ENCODE results near the gene PTPRG. TPM values are rescaled to one million over a fixed set of nuclear protein-coding genes. Genes with fewer than 3 reads are reported as not detected.

Gene PTPRG
- total and polyA plus RNA-seq, 2 of the 13 experiments (the other 11 are each of a cell fraction or from before 2014, with no cell fraction given), result 8.0 to 25.3 TPM

- Histone ChIP-seq H3K9ac (ENCODE audit: insufficient read depth, low read depth, low read length) (no peak overlapping the region), H3K27me3 (ENCODE audit: control insufficient read depth in 1 of 2, insufficient read depth in 2 of 2, low read length in 2 of 2) (no peaks in the 10 kb centered on the region), H3K9me3 (ENCODE audit: low read length) (no peaks in the 10 kb centered on the region), H3K27ac (ENCODE audit: extremely low read length, insufficient read depth, low read length) (no peak overlapping the region), H2AFZ (ENCODE audit: low read length) (no peak overlapping the region), H3K79me2 (ENCODE audit: insufficient read depth, low read length) (no peaks in the 10 kb centered on the region), H3K4me1 (ENCODE audit: insufficient read depth, low read length) (no peaks in the 10 kb centered on the region), H3K4me3 (replicated peaks in 1 of 3; ENCODE audit: insufficient read depth in 1 of 3, low read depth in 2 of 3, low read length in 3 of 3) (no peak overlapping the region), H3K36me3 (replicated peaks in 1 of 2; ENCODE audit: control insufficient read depth in 1 of 2, insufficient read depth in 2 of 2, low read length in 2 of 2) (no peaks in the 10 kb centered on the region), H3K4me2 (ENCODE audit: low read depth, low read length) (no peak overlapping the region), H4K20me1 (ENCODE audit: insufficient read depth, low read length) (no peaks in the 10 kb centered on the region)
- DNase-seq (ENCODE audit: low spot score) (no peak), FAIRE-seq (no peak), ATAC-seq (no peak)
- CTCF ChIA-PET (ENCODE audit: low intra/inter-chr PET ratio, low total read pairs), result no interaction called here
- BruUV-seq (replicated peaks), result no TSS peak
- TF ChIP-seq NKX3-1 (CRISPR knock-in tag; IDR thresholded peaks at IDR 0.05) (no peak), HOXA5 (CRISPR knock-in tag; IDR thresholded peaks at IDR 0.05) (no peak), ZNF460 (CRISPR knock-in tag; IDR thresholded peaks at IDR 0.05; ENCODE audit: borderline replicate concordance) (no peak), ZNF674 (CRISPR knock-in tag; IDR thresholded peaks at IDR 0.05; ENCODE audit: low read depth) (no peak)
- intact Hi-C loops (cut with micrococcal nuclease; ENCODE audit: unreplicated experiment) (loop anchor here (5.0 kb wide), 1 partner anchor 918 kb away; no protein-coding TSS in a partner anchor), in situ Hi-C loops (cut with HindIII; ENCODE audit: extremely low pct_ligation_motif_present, low pct_unique_long_range_greater_than_20kb) (no loop called here)
- 96% methylated on average over 7 of the region's 7 CpGs for WGBS (ENCODE audit: low lambda C conversion rate)
- POLR2A ChIA-PET, result no interaction called here
These were observed 533.7 kb downstream of the PTPRG start for GRCh38 chr3:62095080-62095479.

- no peaks in the 10 kb centered on the region for H3K79me2 ChIP-seq (ENCODE audit: insufficient read depth, low read length)
- in situ Hi-C loops (cut with HindIII; ENCODE audit: extremely low pct_ligation_motif_present, low pct_unique_long_range_greater_than_20kb) (no loop called here), intact Hi-C loops (cut with micrococcal nuclease; ENCODE audit: unreplicated experiment) (loop anchor here (5.0 kb wide), 1 partner anchor 918 kb away; no protein-coding TSS in a partner anchor)
- no peak for DNase-seq (ENCODE audit: low spot score)
- no peak overlapping the region for H3K4me3 ChIP-seq (replicated peaks in 1 of 3; ENCODE audit: insufficient read depth in 1 of 3, low read depth in 2 of 3, low read length in 3 of 3)
- H2AFZ ChIP-seq (ENCODE audit: low read length), result no peak overlapping the region
- no peaks in the 10 kb centered on the region for H3K9me3 ChIP-seq (ENCODE audit: low read length)
- no TSS peak for BruUV-seq (replicated peaks)
- POLR2A ChIA-PET, result no interaction called here
- H3K9ac ChIP-seq (ENCODE audit: insufficient read depth, low read depth, low read length), result no peak overlapping the region
- no peaks in the 10 kb centered on the region for H3K36me3 ChIP-seq (replicated peaks in 1 of 2; ENCODE audit: control insufficient read depth in 1 of 2, insufficient read depth in 2 of 2, low read length in 2 of 2)
- no peaks in the 10 kb centered on the region for H3K4me1 ChIP-seq (ENCODE audit: insufficient read depth, low read length)
- no peak overlapping the region for H3K27ac ChIP-seq (ENCODE audit: extremely low read length, insufficient read depth, low read length)
- CTCF ChIA-PET (ENCODE audit: low intra/inter-chr PET ratio, low total read pairs), result no interaction called here
- H4K20me1 ChIP-seq (ENCODE audit: insufficient read depth, low read length), result no peaks in the 10 kb centered on the region
- FAIRE-seq, result no peak
- H3K27me3 ChIP-seq (ENCODE audit: control insufficient read depth in 1 of 2, insufficient read depth in 2 of 2, low read length in 2 of 2), result no peaks in the 10 kb centered on the region
- WGBS (ENCODE audit: low lambda C conversion rate), result 79% methylated on average over 2 of the region's 2 CpGs
- no peak for ATAC-seq
- TF ChIP-seq, protein P1, sequence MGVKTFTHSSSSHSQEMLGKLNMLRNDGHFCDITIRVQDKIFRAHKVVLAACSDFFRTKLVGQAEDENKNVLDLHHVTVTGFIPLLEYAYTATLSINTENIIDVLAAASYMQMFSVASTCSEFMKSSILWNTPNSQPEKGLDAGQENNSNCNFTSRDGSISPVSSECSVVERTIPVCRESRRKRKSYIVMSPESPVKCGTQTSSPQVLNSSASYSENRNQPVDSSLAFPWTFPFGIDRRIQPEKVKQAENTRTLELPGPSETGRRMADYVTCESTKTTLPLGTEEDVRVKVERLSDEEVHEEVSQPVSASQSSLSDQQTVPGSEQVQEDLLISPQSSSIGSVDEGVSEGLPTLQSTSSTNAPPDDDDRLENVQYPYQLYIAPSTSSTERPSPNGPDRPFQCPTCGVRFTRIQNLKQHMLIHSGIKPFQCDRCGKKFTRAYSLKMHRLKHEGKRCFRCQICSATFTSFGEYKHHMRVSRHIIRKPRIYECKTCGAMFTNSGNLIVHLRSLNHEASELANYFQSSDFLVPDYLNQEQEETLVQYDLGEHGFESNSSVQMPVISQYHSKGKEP (CRISPR knock-in tag; IDR thresholded peaks at IDR 0.05), result no peak
- TF ChIP-seq ZNF781 (CRISPR knock-in tag; IDR thresholded peaks at IDR 0.05; ENCODE audit: borderline replicate concordance, not compliant biosample characterization), result no peak
- no peak for TF ChIP-seq ZC3H4 (CRISPR knock-in tag; IDR thresholded peaks at IDR 0.05; ENCODE audit: borderline replicate concordance)
- no peak for TF ChIP-seq ZNF678 (CRISPR knock-in tag; IDR thresholded peaks at IDR 0.05)
- no peak for TF ChIP-seq HDAC2 (CRISPR knock-in tag; IDR thresholded peaks at IDR 0.05)
- TF ChIP-seq PAF1 (CRISPR knock-in tag; IDR thresholded peaks at IDR 0.05), result no peak
- TF ChIP-seq ZNF605 (CRISPR knock-in tag; IDR thresholded peaks at IDR 0.05), result no peak
- TF ChIP-seq KLF13 (CRISPR knock-in tag; IDR thresholded peaks at IDR 0.05), result no peak
- TF ChIP-seq GTF2F1 (IDR thresholded peaks at IDR 0.05; ENCODE audit: low read length), result no peak
- no peak overlapping the region for H3K4me2 ChIP-seq (ENCODE audit: low read depth, low read length)
These were observed 534.4 kb downstream of the PTPRG start for GRCh38 chr3:62095756-62096155.

All from HepG2 (cell line).